GM12878 (cell line): ENCODE data around the gene SEMA7A.

Source experiments
- EP300 ChIP-seq, 2 experiments: fragments of 150-350 bp in 1 of 2; IDR thresholded peaks; 2 replicates each; pipeline ENCODE4 v1.6.1; 2011 to 2012; ENCODE audit warnings: low read depth in 2 of 2, low read length in 2 of 2, borderline replicate concordance in 1 of 2, improper control_type of control experiment in 1 of 2, inconsistent platforms in 1 of 2; ENCODE audit not compliant: control insufficient read depth in 1 of 2
- RUNX3 ChIP-seq: IDR thresholded peaks from 2 replicates; pipeline ENCODE4 v1.6.1; 2012; ENCODE audit warnings: low read length, inconsistent platforms

DNA sequence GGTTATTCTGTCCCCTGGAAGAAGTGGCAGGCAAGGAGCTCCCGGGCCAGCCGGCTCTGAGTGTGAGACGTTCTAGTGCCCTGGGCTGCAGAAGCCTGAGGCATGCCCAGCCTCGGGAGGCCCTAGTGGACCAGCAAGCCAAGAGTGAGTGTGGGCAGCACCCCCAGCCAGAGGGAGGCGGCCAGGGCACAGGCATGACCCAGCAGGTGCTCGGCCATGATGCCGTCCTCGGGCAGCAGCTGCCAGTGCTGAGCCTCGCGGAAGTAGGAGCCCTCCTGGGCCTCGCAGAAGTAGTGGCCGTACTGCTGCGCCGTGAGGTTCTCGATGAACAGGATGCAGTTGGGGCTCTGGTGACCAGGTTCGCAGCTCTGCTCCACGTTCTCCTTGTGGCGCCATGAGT lies 23.3 kb downstream of the SEMA7A start:
- no peak for TF ChIP-seq EP300 (IDR thresholded peaks at IDR 0.05; ENCODE audit: borderline replicate concordance in 1 of 2, control insufficient read depth in 1 of 2, low read depth in 2 of 2, low read length in 2 of 2)
- TF ChIP-seq RUNX3: no peak
